Fibroblast of peridontal ligament (primary cell): Measurements from ENCODE around the gene ZNF792.
"Not testable (repeated sequence)": the region's sequence is repeated elsewhere in the genome, so short reads cannot be mapped to it uniquely, and the experiment has no call there.

Experiments used
- DNase-seq: peaks from one replicate; pipeline ENCODE4 v3.0.0-alpha.2; 2010; ENCODE audit errors: extremely low read depth

ZNF792 gene

DNA sequence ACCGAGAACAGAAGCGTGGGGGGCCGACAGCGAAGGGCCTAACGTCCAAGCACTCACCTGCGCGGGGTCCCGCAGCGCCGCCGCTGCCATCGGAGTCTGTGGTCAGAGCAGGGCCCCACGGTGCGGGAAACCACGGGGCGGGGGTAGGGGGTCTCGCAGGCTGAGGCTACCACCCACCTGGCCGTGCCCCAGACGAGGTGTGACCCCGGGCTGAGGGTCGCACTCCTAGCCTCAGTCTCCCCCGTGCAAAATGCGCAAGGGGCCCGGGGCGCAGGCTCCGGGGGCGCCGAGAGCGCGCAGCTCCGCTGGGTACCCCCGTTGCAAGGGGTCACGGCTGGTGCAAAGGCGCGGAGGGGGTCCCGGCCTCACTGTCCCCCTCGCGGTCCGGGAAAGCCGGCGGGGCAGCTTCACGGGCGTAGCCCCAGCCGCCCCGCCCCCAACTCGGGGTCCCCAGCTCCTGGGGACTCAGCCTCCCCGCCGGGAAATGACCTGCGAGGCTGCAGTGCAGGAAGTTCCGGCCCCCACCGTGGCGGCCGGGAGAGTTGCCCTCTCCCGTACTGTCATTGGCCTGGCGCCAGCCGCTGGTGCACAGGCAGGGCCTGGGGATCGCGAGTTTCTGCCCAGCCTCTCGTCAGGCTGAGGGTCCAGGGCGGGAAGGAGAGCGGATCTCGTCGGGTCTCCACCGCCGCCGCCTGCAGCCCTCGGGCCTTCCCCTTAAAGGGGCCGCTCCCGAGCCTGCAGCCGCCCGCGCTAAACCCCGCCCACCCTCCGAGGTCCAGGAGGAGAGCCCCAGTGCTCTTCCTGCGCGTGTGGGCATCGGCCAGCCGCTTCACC, at the start of gene ZNF792:
Gene ZNF792, minus strand, starts transcription at position 657 of the 834 bp plus-strand sequence. Its CDS starts 567 bp downstream, at position 90.
- peak; percentile 15 for DNase-seq

DNA sequence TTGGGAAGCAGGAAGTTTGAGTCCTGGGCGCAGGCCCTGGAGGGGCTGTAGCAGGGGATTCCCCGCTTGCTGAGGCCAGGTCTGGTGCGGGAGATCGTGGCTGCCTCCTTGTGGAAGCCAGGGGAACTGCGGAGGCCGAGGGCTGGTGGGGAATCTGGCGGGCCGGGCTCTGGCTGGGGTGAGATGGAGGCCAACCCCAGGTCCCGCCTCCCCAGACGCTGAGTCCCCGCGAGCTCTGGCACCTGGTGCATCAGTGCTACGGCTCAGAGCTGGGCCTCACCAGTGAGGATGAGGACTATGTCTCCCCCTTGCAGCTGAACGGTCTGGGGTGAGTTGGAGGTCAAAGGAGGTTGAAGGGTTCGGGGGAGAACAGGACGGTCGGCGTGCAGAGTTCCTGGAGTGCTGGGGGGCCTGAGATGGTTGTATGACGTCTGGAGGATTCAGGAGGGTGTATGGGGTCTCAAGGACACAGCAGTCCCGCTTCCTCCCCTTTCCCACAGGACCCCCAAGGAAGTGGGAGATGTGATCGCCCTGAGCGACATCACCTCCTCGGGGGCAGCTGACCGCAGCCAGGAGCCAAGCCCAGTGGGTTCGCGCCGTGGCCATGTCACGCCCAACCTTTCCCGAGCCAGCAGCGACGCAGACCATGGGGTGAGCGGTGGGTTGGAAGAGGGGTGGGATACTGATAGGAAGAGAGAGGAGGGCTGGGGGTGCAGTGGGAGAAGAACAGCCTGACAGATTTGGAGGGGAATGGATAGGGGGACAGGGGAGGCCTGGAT, 49.2 kb upstream of the ZNF792 start:
- peak; percentile 48 for DNase-seq

GRCh38 chr19:35011737-35012682, 48.0 kb upstream of the ZNF792 start:
- no peak for DNase-seq

GRCh38 chr19:35011091-35011689, 47.2 kb upstream of the ZNF792 start:
- DNase-seq: no peak

DNA sequence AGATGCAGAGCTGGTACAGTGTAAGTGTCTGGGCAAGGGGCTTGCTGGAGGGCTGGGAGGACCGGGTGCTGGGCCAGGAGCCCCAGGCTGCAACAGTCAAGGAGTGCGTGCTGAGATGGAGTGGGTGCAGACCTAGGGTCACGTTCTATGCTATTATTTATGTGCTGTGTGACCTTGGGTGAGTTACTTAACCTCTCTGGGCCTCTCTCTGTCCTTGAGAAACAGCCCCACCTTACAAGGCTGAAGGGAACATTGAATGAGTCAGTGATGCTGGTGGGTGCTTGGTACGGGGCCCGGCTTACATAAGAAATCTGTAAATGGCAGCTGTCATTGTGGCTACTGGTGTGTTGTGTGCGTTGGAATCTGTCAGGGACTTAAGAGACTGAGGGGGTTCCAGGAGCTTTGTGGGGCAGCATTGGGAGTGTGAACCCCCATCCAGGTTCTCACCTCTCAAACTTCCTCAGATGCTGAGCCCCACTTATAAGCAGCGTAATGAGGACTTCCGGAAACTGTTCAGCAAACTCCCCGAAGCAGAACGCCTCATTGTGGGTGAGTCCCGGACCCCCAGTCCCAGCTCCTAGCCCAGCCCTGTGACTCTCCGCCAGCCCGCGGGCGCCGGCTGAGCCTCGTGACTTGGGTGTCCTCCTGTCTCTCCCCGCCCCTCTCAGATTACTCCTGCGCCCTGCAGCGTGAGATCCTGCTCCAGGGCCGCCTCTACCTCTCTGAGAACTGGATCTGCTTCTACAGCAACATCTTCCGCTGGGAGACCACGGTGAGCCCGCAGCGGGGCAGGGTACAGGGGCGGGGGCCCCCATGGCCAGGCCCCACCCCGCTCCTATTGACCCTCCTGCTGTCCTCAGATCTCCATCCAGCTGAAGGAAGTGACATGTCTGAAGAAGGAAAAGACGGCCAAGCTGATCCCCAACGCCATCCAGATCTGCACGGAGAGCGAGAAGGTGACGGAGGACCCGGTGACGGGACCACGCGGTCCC, 45.7 kb upstream of the ZNF792 start:
- no peak for DNase-seq

GRCh38 chr19:35008891-35009341, 44.9 kb upstream of the ZNF792 start:
- DNase-seq: no peak

GRCh38 chr19:35007427-35007826, 43.4 kb upstream of the ZNF792 start:
- not testable (repeated sequence) for DNase-seq

DNA sequence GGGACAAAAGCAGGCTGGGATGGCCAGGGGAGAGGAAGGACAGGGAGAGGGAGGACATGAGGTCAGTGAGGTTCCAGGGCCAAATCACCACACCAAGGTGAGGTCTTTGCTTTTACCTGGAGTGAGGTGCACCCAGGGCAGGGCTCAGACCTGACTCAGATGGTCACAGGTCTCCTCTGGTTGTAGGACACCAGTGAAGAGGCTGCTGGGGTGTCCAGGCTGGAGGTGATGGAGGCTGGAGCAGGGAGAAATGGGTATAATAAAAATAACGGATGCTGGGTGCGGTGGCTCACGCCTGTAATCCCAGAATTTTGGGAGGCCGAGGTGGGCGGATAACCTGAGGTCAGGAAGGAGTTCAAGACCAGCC, 43.0 kb upstream of the ZNF792 start:
- DNase-seq: no peak

GRCh38 chr19:35006342-35006998, 42.4 kb upstream of the ZNF792 start:
- DNase-seq: no peak

DNA sequence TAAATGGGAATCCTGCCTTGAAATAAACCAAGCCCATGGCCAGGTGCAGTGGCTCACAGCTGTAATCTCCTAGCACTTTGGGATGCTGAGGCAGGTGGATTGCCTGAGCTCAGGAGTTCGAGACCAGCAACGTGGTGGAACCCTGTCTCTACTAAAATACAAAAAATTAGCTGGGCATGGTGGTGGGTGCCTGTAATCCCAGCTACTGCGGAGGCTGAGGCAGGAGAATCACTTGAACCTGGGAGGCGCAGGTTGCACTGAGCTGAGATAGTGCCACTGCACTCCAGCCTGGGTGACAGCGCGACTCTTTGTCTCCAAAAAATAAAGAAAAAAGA, 41.9 kb upstream of the ZNF792 start:
- DNase-seq: not testable (repeated sequence)

GRCh38 chr19:35005256-35005977, 41.4 kb upstream of the ZNF792 start:
- DNase-seq: no peak

GRCh38 chr19:35004517-35005255, 40.7 kb upstream of the ZNF792 start:
- DNase-seq: no peak

- DNase-seq: no peak
Measured at GRCh38 chr19:35002037-35002535, 38.1 kb upstream of the ZNF792 start.

DNA sequence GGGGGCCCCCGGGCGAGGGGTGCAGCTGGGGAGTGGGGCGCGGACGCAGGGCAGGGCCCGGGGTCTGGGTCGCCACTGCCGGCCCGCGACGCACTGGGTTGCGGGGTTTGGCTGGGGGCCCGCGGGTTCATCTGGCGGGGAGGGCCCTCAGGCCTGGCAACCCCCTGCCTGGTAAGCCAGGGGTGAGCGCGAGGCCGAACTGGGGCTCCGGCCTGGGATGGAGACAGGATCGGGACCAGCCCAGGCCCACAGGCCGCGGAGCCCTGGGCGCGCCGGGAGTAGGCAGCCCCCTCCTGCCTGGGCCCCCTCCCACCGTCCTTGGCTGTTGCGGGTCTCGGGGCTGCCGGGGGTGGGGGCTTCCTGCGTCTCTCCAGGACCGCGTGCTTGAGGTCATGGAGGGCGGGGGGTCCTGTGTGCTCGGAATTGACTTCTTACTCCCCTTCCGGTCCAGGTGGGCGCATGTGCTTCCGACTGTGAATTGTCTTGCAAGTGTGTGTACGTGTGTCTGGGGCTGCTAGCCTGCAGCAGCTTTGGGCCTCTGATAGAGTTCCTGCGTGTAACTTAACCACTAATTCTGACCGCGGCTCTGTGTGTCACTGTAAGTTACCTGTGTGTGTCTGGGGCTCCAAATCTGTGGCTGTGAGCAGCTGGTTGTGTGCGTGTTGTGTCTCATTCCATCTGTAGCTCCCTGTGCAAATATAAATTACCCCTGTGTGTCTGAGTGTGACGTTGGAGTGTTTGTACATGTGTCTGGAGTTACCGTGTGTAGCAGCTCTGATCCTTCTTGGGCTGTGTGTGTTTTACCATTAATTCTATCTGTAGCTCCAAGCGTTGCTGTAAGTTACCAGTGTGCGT, 36.8 kb upstream of the ZNF792 start:
- DNase-seq: peak; percentile 29

DNA sequence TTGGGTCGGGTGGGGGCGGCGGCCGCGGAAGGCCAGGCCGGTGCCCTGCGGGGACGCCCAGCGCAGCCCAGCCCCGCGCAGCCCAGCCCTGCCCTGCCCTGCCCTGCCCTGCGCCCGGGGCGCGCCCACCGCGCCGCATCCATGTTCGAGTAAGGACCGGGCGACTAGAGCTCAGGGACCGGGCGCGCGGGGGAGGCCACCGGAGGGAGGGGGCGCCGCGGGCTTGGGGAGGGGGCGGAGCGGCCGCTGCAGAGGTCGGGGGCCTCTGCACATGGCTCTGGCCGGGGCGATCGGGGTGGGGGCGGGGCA, 36.3 kb upstream of the ZNF792 start:
- DNase-seq: no peak

DNA sequence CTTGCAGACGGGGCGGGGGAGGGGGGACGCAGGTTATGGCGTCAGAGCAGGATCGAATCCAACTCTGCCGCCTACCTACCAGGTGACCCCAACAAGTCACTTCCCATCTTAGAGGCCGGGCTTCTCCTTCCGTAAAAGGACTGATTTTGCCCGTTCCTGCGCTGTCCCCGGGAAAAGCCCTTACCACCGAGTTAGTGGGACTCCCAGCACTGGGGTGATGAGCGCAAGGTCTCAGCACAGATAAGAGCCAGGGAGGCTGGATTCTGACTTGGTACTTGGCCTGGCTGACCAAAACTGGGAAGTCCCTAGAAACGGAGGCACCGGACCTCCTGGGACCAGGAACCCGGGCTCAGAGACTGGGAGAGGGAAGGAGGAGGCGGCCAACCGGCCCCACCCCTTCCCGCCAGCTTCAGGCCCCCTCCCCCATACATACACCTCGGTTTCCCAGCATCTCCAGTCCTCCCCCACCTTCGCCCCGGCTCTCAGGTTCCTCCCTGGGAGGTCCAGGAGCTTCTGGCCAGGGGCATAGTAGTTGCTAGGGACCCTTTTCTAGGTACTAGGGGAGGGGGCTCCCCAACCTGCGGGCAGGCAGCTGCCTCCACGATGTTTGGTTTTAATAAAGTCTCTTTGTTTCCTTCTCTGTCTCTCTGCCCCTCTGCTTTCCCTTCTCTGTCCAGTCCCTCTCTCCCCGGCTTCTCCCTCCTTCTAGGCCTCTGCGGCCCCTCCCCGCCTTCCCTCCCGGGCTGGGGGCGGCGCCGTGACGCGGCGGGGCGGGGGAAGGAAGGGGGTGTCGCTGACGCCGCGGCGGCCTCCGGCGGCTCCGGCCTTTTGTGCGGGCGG, 35.7 kb upstream of the ZNF792 start, which contains the start of gene GRAMD1A:
Gene GRAMD1A, plus strand, starts transcription at position 826 of the 840 bp plus-strand sequence. CDS start 156 bp downstream, outside the sequence.
- peak; percentile 76 for DNase-seq
